NCI-H345 (cell line): ENCODE data around the gene TMPRSS11A.

ENCODE experiments used
- DNase-seq: peaks from one replicate; lab custom pipeline; 2025; lab: John Stamatoyannopoulos, UW

Gene TMPRSS11A

DNA sequence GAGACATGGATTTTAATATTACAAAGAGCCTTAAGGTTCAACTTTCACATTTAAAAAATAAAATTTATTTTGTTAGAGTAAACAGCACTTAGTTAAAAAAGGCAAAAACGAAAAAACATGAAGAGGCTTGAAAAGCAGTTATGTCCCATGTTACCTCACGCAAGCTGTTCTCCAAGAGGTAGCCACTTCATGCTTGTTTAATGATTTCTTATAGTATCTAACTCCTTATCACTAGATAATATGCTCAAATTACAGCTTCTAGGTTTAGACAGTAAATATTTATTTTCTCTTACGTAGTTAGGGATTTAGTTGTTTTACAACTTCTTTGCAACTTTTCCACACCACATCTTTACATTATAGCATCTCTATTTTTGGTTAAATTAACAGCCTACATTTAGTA is 51.7 kb downstream of the TMPRSS11A start:
- no peak for DNase-seq

DNA sequence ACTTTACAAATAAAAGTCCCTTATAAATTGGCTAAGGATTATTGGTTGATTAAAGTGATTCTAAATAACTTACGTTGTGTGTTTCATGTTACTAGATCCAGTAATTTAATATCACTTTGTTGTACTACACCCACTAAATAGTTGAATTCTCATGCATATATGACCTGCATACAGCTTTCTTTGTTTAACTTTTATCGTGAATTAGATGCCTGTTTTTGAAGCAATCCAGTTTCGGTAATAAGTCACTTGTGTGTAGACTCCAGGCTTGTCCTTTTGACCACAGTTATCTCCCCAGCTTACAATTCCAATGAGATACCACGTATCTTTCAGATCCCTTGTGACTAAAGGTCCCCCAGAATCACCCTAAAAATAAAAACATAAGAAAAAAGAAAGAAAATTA is 52.2 kb downstream of the TMPRSS11A start:
- no peak for DNase-seq

DNA sequence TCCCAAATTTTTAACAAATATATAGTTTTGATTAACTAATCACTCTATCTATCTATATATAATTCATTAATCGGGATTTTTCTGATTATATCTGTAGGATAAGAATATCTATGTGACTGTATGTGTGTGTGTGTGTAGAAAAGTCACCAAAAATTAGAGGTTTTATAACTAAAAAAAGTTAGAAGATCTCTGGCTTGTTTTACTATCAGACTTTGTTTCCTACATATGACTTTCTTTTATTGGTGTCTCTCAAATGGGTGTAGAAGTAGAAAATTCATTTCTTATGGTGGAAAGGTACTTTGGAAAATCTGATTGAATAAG is 52.7 kb downstream of the TMPRSS11A start:
- DNase-seq, result no peak

DNA sequence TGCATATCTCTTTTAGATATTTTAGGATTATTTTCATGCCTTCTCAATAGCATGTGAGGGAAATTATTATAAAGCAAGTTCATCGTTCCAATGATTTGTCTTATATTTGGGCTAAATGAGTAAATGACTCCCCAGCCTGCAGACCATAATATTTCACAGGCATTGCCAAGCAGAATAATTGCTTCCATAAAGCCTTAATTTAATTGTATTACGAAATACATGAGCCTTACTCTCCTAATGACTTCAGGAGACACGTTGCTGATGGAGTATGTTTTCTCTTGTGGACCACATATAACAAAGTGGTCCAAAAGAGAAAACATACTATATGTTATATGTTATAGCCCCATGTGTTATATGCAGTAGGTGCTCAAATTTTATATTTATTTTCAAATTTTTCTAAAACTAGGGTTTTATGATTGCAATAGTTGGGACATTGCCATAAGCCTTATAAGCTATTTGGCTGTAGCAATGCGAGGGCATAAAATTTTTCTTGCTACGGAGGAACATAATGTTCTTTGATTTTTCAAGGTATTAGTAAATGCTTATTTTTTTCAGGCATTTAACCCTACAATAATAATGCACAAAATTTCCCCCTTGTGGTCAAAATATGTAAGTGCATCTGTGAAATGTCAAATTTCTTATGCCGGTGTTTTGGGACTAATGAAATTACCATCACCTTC is 53.2 kb downstream of the TMPRSS11A start:
- DNase-seq, result no peak

DNA sequence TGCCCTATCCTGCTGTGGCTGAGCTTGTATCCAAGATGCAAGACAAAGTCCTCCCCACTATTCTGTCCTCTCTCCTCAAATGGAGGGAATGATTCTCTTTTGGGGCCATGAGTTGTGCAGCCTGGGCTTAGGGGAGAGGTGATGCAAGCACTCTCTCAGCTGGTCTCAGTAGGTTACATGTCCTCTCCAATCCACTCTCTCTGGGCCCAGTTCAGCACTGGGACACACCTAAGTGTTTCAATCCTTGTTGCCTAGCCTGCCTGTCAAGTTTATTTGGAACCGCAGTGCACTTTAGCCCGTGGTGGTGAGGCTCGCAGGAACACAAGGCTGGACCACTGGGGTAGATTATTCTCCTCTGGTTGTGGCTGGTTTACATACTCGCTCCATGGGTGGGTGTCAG is 55.6 kb downstream of the TMPRSS11A start:
- DNase-seq, result no peak

DNA sequence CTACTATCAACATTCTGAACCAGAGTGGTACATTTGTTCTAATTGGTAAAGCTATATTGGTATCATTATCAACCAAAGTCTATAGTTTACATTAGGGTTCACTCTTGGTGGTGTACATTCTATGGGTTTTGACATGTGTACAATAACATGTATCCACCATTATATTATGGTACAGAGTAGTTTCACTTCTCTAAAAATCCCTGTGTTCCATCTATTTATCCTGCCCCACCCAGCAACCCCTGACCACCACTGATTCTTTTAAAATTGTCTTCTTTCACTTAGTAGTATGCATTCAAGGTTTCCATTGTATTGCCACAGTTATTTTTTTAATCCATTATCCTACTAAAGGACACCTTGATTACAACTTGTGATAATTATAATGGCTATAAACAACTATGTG is 64.2 kb downstream of the TMPRSS11A start:
- DNase-seq, result no peak

DNA sequence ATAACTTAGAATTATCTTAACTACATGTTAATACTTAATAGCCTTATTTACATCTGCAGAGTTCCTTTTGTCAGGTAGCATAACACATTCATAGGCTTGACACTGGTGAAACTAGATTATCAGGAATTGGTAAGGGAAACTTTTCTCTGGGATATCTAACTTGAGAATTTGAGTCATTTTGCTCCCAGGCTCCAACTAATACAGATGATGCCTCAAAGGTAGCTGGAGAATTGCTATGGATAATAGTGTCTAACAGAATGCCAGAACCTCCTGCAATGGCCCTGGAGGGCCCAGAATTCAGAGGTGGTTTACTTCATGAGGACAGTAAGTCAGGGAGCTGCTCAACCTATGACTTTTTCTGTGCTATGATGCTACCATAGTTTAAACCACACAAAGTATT is 65.6 kb downstream of the TMPRSS11A start:
- DNase-seq, result no peak

DNA sequence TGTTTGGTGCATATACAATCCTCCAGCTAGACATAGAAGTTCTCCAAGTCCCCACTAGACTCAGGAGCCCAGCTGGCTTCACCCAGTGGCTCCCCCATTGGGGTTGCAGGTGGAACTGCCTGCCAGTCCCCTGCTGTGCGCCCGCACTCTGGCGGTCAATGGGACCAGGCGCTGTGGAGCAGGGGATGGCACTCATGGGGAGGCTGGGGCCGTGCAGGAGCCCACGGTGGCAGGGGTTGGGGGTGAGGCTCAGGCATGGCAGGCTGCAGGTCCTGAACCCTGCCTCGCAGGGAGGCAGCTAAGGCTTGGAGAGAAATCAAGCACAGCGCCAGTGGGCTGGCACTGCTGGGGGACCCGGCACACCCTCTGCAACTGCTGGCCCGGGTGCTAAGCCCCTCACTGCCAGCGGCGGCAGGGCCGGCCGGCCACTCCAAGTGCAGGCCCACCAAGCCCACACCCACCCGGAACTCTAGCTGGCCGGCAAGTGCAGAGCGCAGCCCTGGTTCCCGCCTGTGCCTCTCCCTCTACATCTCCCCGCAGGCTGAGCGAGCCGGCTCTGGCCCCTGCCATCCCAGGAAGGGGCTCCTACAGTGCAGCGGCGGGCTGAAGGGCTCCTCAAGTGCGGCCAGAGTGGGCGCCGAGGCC is 66.8 kb downstream of the TMPRSS11A start:
- no peak for DNase-seq

DNA sequence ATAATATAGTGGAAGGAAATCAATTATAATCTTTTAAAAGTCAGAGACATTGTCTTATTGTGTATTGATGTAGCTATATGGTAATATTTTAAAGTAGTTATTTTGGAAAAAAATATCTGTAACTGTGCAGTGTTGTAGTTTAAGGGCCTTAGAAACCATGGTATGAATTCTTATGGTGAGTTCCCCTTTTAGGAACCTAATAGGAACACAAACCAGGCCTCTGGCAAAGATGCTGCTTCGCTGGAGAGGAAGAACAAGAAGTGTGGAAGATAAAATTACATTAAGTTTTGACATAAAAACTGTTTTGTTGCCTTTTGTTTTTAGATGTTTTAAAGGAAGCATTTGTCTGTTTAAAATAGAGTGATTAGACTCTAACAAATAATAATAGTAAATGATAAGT is 68.6 kb downstream of the TMPRSS11A start:
- no peak for DNase-seq

DNA sequence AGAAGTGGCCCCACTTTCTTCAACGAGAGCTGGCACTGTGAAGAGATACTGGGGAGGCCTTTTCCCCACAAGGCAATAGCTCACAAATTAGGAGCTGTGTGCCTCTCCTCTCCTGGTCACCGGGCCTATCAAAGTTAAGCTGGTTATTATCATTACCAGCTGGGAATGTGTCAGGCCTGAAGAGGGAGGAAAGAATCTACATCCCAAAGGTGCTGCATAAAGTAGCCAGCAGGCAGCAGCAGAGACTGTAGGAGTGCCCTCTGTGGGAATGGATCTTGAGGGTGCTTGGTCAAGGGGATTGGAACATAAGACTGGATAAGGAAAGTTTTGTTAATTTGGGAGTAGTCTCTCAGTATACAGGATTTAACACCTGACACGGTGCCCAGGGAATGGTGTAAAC is 70.4 kb downstream of the TMPRSS11A start:
- no peak for DNase-seq

DNA sequence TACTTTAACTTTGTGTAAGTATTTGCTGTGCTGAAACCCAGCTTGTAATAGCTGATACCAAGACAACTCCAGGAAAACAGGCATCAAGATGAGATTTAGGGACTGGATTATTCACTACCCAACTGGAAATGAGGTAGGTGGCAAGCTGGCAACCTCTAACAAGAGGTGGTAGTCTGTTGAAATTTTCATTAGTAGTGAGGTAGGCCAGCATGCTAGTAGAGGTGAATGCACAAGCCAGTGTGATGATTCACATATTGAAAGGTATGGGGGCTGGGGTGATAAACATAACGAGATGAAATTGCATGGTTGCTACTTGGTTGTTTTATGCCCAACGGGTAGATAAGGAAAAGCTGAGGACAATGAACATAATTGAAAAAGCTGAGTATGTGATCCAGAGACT is 71.0 kb downstream of the TMPRSS11A start:
- DNase-seq, result no peak

DNA sequence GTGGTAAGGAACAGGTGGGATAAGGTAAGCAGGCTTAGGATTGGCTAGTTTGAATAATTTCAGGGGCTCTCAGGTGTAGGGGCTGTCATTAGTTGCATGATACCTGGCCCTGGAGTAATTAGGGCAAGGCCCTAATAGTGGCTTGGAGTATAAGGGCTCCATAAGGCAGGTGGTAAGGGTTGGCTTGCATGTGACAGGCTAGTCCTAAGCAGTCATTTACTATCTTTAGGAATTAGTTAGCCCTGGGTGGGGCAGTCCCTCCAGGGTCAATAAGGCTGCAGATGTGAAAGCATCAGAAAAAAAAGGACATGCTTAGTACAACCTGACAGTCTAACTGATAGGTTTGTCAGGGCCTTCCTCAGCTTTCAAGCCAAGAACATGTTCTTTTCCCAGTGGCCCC is 71.6 kb downstream of the TMPRSS11A start:
- no peak for DNase-seq

DNA sequence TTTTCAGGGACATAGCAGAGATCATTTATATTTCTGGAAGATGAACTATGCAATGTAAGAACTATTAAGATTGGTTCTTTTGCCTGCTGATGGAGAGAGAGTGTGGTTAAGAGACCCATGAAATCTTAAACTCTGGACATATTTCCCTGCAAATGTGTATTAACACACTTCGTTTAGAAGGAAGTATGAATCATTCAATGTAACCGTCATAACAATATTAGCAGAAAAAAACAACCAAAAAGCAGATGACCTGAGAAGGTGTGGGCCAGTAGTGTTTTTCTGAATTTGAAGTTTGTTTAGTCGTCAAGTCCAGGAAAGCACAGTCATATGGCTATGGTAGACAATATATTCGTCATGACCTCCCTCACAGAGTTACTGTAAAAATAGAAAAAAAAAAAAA is 77.0 kb downstream of the TMPRSS11A start:
- no peak for DNase-seq

DNA sequence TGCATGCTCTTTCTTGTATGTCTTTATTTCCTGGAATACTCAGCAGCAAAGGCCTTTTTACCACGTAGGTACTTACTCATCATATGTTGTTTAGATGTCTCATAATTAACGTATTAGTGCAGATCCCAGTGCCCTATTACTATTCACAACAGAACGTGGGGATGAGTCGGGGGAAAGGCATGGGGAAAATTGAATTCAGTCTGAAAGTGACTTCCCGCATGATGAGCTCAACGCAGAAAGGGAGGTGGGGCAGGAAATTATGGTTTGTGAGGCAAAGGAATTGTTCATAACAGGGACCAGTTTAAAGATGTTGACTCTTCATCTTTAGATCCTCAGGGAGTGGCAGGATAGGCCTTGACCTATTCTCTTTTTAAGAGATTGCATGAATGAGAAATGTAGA is 77.5 kb downstream of the TMPRSS11A start:
- no peak for DNase-seq

DNA sequence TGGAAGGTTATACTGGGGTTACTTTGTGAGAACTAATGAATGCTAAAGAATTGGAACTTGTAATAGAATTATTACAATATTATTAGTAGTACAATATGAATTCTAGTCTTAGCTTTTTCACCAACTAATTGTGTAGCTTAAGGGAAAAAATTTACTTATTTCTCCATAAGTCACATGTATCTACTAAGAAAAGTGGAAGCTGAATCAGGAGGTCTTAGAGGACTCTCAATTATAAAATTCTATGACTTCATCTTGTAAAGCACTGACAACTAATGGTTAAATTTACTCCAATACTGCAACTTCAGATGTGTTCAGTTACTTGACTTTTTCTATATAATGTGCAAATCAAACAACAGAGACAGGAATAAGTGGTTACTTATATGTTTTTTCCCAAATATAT is 78.6 kb downstream of the TMPRSS11A start:
- no peak for DNase-seq

DNA sequence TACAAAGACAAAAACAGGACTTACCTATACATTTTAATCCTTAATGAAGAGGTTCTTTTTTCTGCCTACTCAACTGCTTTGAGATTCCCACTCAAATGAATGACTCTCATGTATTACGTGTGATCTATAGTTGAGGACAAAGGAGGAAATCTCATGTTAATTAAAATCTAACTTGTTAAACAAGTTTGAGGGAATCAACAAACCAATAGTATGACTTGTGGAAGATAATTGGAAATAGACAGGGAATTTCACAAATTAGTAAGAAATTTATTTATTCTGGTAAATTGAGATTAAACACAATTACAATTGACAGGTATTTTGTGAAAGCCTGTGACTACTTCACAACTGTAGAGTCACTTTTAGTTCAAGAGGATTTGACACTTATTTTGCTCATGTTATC is 79.4 kb downstream of the TMPRSS11A start, which contains the start of gene TMPRSS11D:
TMPRSS11D (minus strand) TSS at position 101 of the 400 bp plus-strand sequence; CDS start at position 32, 69 bp downstream.
- DNase-seq, result no peak

DNA sequence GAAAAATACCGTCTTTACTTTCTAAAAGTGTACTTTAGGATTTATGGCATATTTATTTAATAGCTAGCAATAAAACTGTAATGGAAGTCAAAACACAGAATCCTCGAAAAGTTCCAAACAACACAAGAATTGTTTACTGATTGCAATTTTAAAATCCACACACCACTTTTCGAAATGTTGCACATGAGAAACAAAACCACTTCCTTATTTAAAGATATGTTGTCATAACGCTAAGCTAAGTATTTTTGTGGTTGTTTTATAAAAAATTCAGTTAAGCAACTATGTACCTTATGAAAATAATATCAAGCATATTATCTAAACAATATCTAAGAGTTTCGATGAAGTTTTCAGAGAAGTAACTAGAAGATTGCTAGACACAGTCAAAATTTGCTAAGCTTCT is 79.8 kb downstream of the TMPRSS11A start:
- DNase-seq, result no peak

DNA sequence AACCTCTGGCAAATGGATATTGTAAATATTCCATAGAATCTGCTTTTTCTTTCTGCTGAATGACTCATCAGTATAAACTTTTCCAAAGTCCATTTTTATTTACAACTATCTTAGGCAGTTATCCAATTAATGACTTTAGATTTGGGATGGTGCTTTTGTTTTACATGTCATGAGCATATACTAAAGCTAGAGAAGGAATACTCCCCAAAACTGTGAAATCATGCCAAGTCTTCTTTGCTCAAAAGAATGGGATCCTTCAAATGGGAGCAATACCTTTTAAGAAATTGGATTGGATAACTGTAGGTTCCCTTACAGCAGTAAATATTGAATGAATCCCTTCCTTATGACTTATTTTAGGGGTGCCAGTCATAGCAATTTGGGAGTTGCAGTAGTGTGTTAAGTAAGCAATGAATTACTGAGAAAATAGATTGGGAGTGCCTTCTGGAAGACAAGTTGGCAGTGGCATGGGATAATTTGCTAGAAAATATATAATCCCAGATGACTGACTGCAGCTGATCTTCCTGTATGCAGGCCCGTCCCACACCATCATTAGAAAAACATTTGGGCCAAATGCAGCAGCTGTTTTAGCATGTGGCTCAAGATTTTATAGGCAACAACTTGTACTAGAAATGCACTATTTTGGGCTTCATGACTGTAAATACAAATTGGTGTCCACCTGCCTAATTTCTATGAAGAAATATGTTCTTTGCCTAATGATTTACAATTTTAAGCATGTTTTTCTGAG is 82.3 kb downstream of the TMPRSS11A start:
- DNase-seq, result no peak

DNA sequence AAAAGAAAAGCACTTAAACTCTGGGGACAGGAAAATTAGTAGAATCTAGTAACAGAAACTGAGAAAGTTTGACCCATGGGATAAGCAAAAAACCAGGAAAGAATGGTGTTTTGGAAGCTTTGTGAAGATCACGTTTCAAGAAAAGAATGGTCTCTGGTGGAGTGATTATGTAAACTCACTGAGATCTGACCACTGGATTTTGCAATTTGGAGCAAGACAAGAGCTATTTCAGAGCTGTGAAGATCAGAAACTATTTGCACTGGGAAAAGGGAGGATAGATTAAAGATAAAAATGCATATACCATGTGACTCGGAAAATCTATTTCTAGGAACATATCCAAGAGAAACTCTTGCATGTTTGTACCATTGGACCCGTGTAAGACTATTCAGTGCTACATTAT is 83.8 kb downstream of the TMPRSS11A start:
- DNase-seq, result no peak

DNA sequence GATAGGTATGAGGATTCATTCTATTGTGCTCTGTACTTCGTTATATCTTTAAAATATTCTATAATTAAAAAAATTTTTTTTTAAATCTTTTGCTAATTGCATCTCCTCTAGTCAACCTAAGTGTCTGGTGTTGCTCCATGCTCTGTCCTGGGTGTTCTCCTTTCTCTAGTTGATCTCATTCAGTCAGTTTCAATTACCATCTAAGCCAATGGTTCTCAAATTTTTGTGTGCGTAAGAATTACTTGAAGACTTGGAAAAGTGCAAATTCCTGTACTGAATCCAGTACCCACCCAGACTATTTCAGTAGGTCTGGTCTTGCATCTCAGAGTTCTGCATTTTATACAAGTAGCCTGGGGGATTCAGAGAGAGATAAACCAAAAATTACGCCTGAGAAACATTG is 86.2 kb downstream of the TMPRSS11A start:
- no peak for DNase-seq

DNA sequence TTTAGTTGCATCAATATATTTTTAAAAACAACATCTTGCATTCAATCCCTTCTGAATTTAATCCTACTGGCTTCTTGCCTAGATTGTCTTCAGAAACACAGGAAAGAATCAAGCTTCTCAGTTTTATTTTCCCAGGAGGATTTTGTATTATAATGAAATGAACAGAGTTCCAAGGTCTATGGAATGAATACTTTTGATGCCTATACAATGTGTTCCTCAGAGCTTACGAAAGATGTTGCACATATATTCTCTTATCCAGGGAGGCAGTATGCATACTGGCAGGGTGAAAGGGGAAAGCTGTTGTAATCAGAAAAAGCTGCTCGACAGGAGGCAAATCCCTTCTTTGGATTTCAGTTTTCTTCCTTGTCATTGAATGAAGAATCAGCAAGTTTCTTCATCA is 88.3 kb downstream of the TMPRSS11A start:
- DNase-seq, result no peak

DNA sequence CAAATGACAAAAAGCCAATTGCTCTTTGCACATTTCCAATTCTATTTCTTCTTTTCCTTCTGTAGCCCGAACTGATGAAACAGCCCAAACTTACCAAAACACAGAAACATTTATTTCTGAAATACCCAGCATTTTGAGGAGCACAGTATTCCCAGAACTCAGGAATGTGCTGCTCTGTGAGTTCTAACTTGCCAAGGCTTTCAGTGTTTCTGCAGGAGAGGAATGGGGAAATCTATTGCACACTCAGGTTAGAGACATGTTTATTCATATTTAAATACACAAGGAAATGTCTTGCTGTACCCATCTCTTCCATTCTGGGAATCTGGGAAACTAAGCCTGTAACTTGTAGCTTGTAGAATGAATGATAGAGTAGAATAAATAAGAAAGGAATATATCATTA is 90.2 kb downstream of the TMPRSS11A start:
- DNase-seq, result no peak

DNA sequence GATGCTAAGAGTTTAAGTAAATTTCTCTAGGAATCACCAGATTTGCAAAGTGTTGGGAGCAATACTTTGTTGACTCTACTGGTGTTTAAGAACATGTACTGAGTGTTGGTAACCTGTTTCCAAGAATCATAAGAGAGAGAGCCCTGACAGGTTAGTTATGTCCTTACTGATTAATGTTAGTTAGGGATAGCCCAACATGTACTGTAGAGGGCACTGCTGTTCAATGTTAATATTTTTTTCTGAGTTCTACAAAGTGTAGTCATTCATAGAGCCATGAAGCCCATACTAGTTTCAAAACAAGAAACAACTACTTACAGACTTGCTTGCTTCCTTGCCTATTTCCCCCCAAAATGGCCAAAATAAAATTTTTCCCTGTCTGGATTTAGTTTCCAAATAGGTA is 91.4 kb downstream of the TMPRSS11A start:
- peak; percentile 2 for DNase-seq
